PC-9 (cell line): ENCODE measurements around the gene CDC42EP1.

Experiments used
- CTCF ChIP-seq: fragments of 200-600 bp; sonication (generic); conservative IDR thresholded peaks from 2 replicates; pipeline ENCODE4 v1.6.1; 2017; ENCODE audit warnings: mixed run types, antibody characterized with exemption, mild to moderate bottlenecking, moderate library complexity
- EZH2 ChIP-seq: fragments of 200-600 bp; sonication (generic); IDR thresholded peaks from 2 replicates; pipeline ENCODE4 v1.8.0; 2017; ENCODE audit warnings: antibody characterized with exemption, low read depth

- no peak for TF ChIP-seq CTCF
- no peak for TF ChIP-seq EZH2
Observed at GRCh38 chr22:37514526-37515051, 45.7 kb upstream of the CDC42EP1 start.
